IMR-90 (cell line): Measurements from ENCODE around the gene CTNND2. TPM values are rescaled to one million over a fixed set of nuclear protein-coding genes. Genes with fewer than 3 reads are reported as not detected.

Source experiments
- ATAC-seq: fragments of 200-7000 bp; cut with Tn5 transposase; 2 replicates; pipeline ENCODE4 v1.9.1; 2020; ENCODE audit warnings: low read depth, mild to moderate bottlenecking, moderate library complexity
- BruUV-seq: library from RNA; stranded (reverse); fragments of 400-500 nt; replicated peaks from 2 replicates; lab custom pipeline; 2021; lab: Mats Ljungman, UMichigan
- CTCF ChIA-PET: fragments of 300-600 bp; formaldehyde crosslinking; extraction: SDS; loops from one replicate; lab custom pipeline; 2021; ENCODE audit warnings: antibody characterized with exemption; lab: Yijun Ruan, JAX
- POLR2A ChIA-PET: fragments of 300-600 bp; sonication (Branson Sonifier 250); formaldehyde crosslinking; loops from one replicate; lab custom pipeline; 2022; ENCODE audit warnings: antibody characterized with exemption; ENCODE audit not compliant: unreplicated experiment; lab: Charles Lee
- DNase-seq: peaks from one replicate; pipeline ENCODE4 v3.0.0; 2013
- H2AFZ ChIP-seq: replicated peaks from 2 replicates; pipeline ENCODE3; 2013; ENCODE audit warnings: low read length, mild to moderate bottlenecking; ENCODE audit not compliant: poor library complexity
- H2AK5ac ChIP-seq: 2 replicates; pipeline ENCODE4 v1.6.1; 2013; ENCODE audit warnings: low read depth, low read length, inconsistent platforms
- H2AK9ac ChIP-seq: replicated peaks from 2 replicates; pipeline ENCODE3; 2013; ENCODE audit warnings: mild to moderate bottlenecking, low read depth, low read length, moderate library complexity; ENCODE audit not compliant: poor library complexity
- H2BK120ac ChIP-seq: 2 replicates; pipeline ENCODE4 v1.6.1; 2013; ENCODE audit warnings: low read depth, low read length, inconsistent platforms
- H2BK15ac ChIP-seq: 3 replicates; pipeline ENCODE4 v1.6.1; 2013; ENCODE audit warnings: low read depth, low read length, inconsistent platforms
- H2BK20ac ChIP-seq: 2 replicates; pipeline ENCODE4 v1.6.1; 2013; ENCODE audit warnings: low read depth, mild to moderate bottlenecking, inconsistent platforms, low read length, moderate library complexity
- H2BK5ac ChIP-seq: 2 replicates; pipeline ENCODE4 v1.6.1; 2013; ENCODE audit warnings: mild to moderate bottlenecking, low read depth, low read length, inconsistent platforms; ENCODE audit not compliant: poor library complexity, severe bottlenecking
- H3K14ac ChIP-seq: replicated peaks from 2 replicates; pipeline ENCODE4 v1.6.1; 2013; ENCODE audit warnings: low read depth, low read length, inconsistent platforms
- H3K18ac ChIP-seq: 2 replicates; pipeline ENCODE4 v1.6.1; 2013; ENCODE audit warnings: low read depth, low read length, control low read depth
- H3K23ac ChIP-seq: 2 replicates; pipeline ENCODE4 v1.6.1; 2013; ENCODE audit warnings: low read depth, low read length, inconsistent platforms
- H3K27ac ChIP-seq: 2 replicates; pipeline ENCODE4 v1.5.1; 2013; ENCODE audit warnings: mild to moderate bottlenecking, control low read depth, low read length; ENCODE audit not compliant: insufficient read depth
- H3K27me3 ChIP-seq: 2 replicates; pipeline ENCODE4 v1.6.1; 2013; ENCODE audit warnings: low read length; ENCODE audit not compliant: control insufficient read depth, insufficient read depth
- H3K36me3 ChIP-seq: 2 replicates; pipeline ENCODE4 v1.6.1; 2013; ENCODE audit warnings: low read length, mixed read lengths; ENCODE audit not compliant: control insufficient read depth, insufficient read depth
- H3K4ac ChIP-seq: 2 replicates; pipeline ENCODE4 v1.6.1; 2013; ENCODE audit warnings: low read depth, low read length, inconsistent platforms
- H3K4me1 ChIP-seq: 2 replicates; pipeline ENCODE4 v1.6.1; 2013; ENCODE audit warnings: low read length, mixed read lengths; ENCODE audit not compliant: control insufficient read depth, insufficient read depth
- H3K4me2 ChIP-seq: 2 replicates; pipeline ENCODE4 v1.6.1; 2013; ENCODE audit warnings: low read depth, mild to moderate bottlenecking, control low read depth, low read length, moderate library complexity
- H3K4me3 ChIP-seq: 2 replicates; pipeline ENCODE4 v1.5.1; 2013; ENCODE audit warnings: low read depth, mild to moderate bottlenecking, control low read depth, low read length, moderate library complexity; ENCODE audit not compliant: insufficient read depth
- H3K56ac ChIP-seq: 2 replicates; pipeline ENCODE4 v1.6.1; 2013; ENCODE audit warnings: low read length, inconsistent platforms; ENCODE audit not compliant: insufficient read depth; ENCODE audit errors: extremely low read depth
- H3K79me1 ChIP-seq, 2 experiments: 2 replicates each; pipeline ENCODE4 v1.6.1; 2013; ENCODE audit warnings: low read length in 2 of 2, inconsistent platforms in 1 of 2, low read depth in 1 of 2
- H3K9ac ChIP-seq: 2 replicates; pipeline ENCODE4 v1.6.1; 2013; ENCODE audit warnings: low read depth, low read length, control low read depth
- H3K9me1 ChIP-seq: 2 replicates; pipeline ENCODE4 v1.6.1; 2013; ENCODE audit warnings: low read length, inconsistent platforms; ENCODE audit not compliant: insufficient read depth
- H3K9me3 ChIP-seq: 2 replicates; pipeline ENCODE4 v1.6.1; 2013; ENCODE audit warnings: low read length; ENCODE audit not compliant: control insufficient read depth, insufficient read depth
- H4K20me1 ChIP-seq: 2 replicates; pipeline ENCODE4 v1.6.1; 2013; ENCODE audit warnings: low read length, inconsistent platforms; ENCODE audit not compliant: insufficient read depth
- H4K5ac ChIP-seq: 2 replicates; pipeline ENCODE4 v1.6.1; 2013; ENCODE audit warnings: mild to moderate bottlenecking, low read depth, low read length, control low read depth
- H4K8ac ChIP-seq, 2 experiments: 2 replicates each; pipeline ENCODE4 v1.6.1; 2013; ENCODE audit warnings: low read depth in 2 of 2, low read length in 2 of 2, control low read depth in 1 of 2, inconsistent platforms in 1 of 2
- H4K91ac ChIP-seq: 2 replicates; pipeline ENCODE4 v1.6.1; 2013; ENCODE audit warnings: low read depth, low read length, inconsistent platforms; ENCODE audit not compliant: insufficient read depth
- BHLHE40 ChIP-seq: fragments of 150-350 bp; IDR thresholded peaks from 2 replicates; pipeline ENCODE4 v1.6.1; 2016; ENCODE audit warnings: mild to moderate bottlenecking, low read depth, low read length
- CHD1 ChIP-seq: IDR thresholded peaks from 2 replicates; pipeline ENCODE4 v1.6.1; 2012; ENCODE audit warnings: low read depth, low read length, improper control_type of control experiment
- CTCF ChIP-seq: conservative IDR thresholded peaks from 2 replicates; pipeline ENCODE4 v1.5.1; 2012; ENCODE audit warnings: mild to moderate bottlenecking, low read depth, low read length, improper control_type of control experiment
- FOS ChIP-seq: fragments of 150-350 bp; IDR thresholded peaks from 2 replicates; pipeline ENCODE4 v1.6.1; 2016; ENCODE audit warnings: low read depth, low read length
- MAFK ChIP-seq: IDR thresholded peaks from 2 replicates; pipeline ENCODE4 v1.6.1; 2012; ENCODE audit warnings: low read depth, low read length, improper control_type of control experiment
- MXI1 ChIP-seq: IDR thresholded peaks from 2 replicates; pipeline ENCODE4 v1.6.1; 2012; ENCODE audit warnings: low read depth, mild to moderate bottlenecking, low read length, moderate library complexity, borderline replicate concordance
- POLR2A ChIP-seq: IDR thresholded peaks from 2 replicates; pipeline ENCODE4 v1.6.1; 2012; ENCODE audit warnings: mild to moderate bottlenecking, low read depth, low read length
- RCOR1 ChIP-seq: IDR thresholded peaks from 2 replicates; pipeline ENCODE4 v1.6.1; 2012; ENCODE audit warnings: mild to moderate bottlenecking, low read length, improper control_type of control experiment; ENCODE audit not compliant: insufficient replicate concordance
- RFX5 ChIP-seq: IDR thresholded peaks from 2 replicates; pipeline ENCODE4 v1.8.0; 2012; ENCODE audit warnings: low read depth, mild to moderate bottlenecking, low read length, moderate library complexity
- SMC3 ChIP-seq: fragments of 150-350 bp; IDR thresholded peaks from 2 replicates; pipeline ENCODE4 v1.6.1; 2016; ENCODE audit warnings: low read depth, mild to moderate bottlenecking, antibody characterized with exemption, low read length, moderate library complexity
- WGBS, 2 experiments: methylation state at CpG; one replicate each; pipeline versions ENCODE4 v1.1.5 to v1.1.7; 2013; ENCODE audit warnings: missing lambda C conversion rate in 2 of 2; ENCODE audit not compliant: insufficient read length in 1 of 2; ENCODE audit errors: extremely low coverage in 2 of 2; 5-methylcytosine and 5-hydroxymethylcytosine counted together
- dilution Hi-C: fragments of 300-500 bp; cut with HindIII; formaldehyde crosslinking; loops from one replicate; pipeline ENCODE4 v1.14.3; 2018; ENCODE audit warnings: low sequenced_read_pairs; ENCODE audit not compliant: unreplicated experiment
- in situ Hi-C: fragments of 300-500 bp; cut with MboI; formaldehyde crosslinking; loops from 3 replicates; pipeline ENCODE4 v1.14.3; 2019; ENCODE audit warnings: low sequenced_read_pairs, inconsistent platforms, mixed read lengths
- intact Hi-C: fragments of 100-400 bp; cut with micrococcal nuclease; formaldehyde crosslinking; loops from 2 replicates; pipeline ENCODE4 v1.10.0; 2022
- polyA plus RNA-seq, 3 experiments: library from polyadenylated mRNA; depleted of rRNA; stranded (reverse); fragments of >200 nt; gene quantifications; 2 replicates each; pipeline ENCODE4 v1.2.3, GENCODE V29; 2012; ENCODE audit warnings: low replicate concordance in 1 of 3
- total RNA-seq: library from RNA; depleted of rRNA; stranded (reverse); fragments of >200 nt; gene quantifications from 2 replicates; pipeline ENCODE4 v1.2.3, GENCODE V29; 2012
- TF ChIP-seq, protein P1 (sequence below): fragments of 150-350 bp; IDR thresholded peaks from 2 replicates; pipeline ENCODE4 v1.6.1; 2017; ENCODE audit warnings: mild to moderate bottlenecking, antibody characterized with exemption, low read length, low read depth
- TF ChIP-seq, protein P2 (sequence below): fragments of 150-350 bp; IDR thresholded peaks from 2 replicates; pipeline ENCODE4 v1.6.1; 2016; ENCODE audit warnings: low read depth, mild to moderate bottlenecking, low read length, moderate library complexity, borderline replicate concordance

The CTNND2 gene
- total and polyA plus RNA-seq, 2 of the 4 experiments (the other 2 are of a cell fraction), result not detected

GRCh38 chr5:11902201-11902619 lies 2.0 kb downstream of the CTNND2 start:
- POLR2A ChIA-PET, result no interaction called here

More at GRCh38 chr5:11902201-11902619, 2.0 kb downstream of the CTNND2 start:
- DNase-seq (no peak), ATAC-seq (no peak)
- H3K4ac ChIP-seq, result no peak overlapping the region
- H2AFZ ChIP-seq, result no peak overlapping the region
- no TSS peak for BruUV-seq
- TF ChIP-seq CTCF, result no peak
- no peak for TF ChIP-seq CHD1
- TF ChIP-seq BHLHE40, result no peak
- TF ChIP-seq, protein P1, sequence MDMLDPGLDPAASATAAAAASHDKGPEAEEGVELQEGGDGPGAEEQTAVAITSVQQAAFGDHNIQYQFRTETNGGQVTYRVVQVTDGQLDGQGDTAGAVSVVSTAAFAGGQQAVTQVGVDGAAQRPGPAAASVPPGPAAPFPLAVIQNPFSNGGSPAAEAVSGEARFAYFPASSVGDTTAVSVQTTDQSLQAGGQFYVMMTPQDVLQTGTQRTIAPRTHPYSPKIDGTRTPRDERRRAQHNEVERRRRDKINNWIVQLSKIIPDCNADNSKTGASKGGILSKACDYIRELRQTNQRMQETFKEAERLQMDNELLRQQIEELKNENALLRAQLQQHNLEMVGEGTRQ, result no peak
- TF ChIP-seq MAFK, result no peak
- TF ChIP-seq FOS, result no peak
- TF ChIP-seq, protein P2, sequence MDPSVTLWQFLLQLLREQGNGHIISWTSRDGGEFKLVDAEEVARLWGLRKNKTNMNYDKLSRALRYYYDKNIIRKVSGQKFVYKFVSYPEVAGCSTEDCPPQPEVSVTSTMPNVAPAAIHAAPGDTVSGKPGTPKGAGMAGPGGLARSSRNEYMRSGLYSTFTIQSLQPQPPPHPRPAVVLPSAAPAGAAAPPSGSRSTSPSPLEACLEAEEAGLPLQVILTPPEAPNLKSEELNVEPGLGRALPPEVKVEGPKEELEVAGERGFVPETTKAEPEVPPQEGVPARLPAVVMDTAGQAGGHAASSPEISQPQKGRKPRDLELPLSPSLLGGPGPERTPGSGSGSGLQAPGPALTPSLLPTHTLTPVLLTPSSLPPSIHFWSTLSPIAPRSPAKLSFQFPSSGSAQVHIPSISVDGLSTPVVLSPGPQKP, result no peak
- TF ChIP-seq MXI1, result no peak
- no peak for TF ChIP-seq RCOR1
- no peak for TF ChIP-seq RFX5
- no peak for TF ChIP-seq POLR2A
- no peak for TF ChIP-seq SMC3
- H4K20me1 ChIP-seq, result no peaks in the 10 kb centered on the region
- H2BK20ac ChIP-seq, result no peak overlapping the region
- H3K27me3 ChIP-seq, result peaks cover 16% of the 10 kb centered on the region
- no peak overlapping the region for H2BK120ac ChIP-seq
- H3K56ac ChIP-seq, result no peak overlapping the region
- no peak overlapping the region for H2AK5ac ChIP-seq
- in situ Hi-C loops, result no loop called here
- H2BK15ac ChIP-seq, result no peak overlapping the region
- no peak overlapping the region for H3K9ac ChIP-seq
- no peaks in the 10 kb centered on the region for H3K79me1 ChIP-seq
- no peak overlapping the region for H3K27ac ChIP-seq
- H4K91ac ChIP-seq, result no peak overlapping the region
- no peak overlapping the region for H3K4me3 ChIP-seq
- no peak overlapping the region for H3K4me2 ChIP-seq
- no peak overlapping the region for H3K23ac ChIP-seq
- dilution Hi-C loops, result no loop called here
- no peak overlapping the region for H3K14ac ChIP-seq
- WGBS, 2 experiments, result 67% methylated on average over 4 of the region's 8 CpGs; no CpG with 5 or more reads in 1 of the 2 experiments
- no peaks in the 10 kb centered on the region for H3K36me3 ChIP-seq
- no peaks in the 10 kb centered on the region for H3K4me1 ChIP-seq
- no peak overlapping the region for H2BK5ac ChIP-seq
- no peak overlapping the region for H4K8ac ChIP-seq
- H2AK9ac ChIP-seq, result no peak overlapping the region
- CTCF ChIA-PET, result no interaction called here
- no peaks in the 10 kb centered on the region for H3K9me3 ChIP-seq
- H3K18ac ChIP-seq, result no peak overlapping the region
- no peak overlapping the region for H4K5ac ChIP-seq
- no peaks in the 10 kb centered on the region for H3K9me1 ChIP-seq
- intact Hi-C loops, result no loop called here
